ENCODE measurements around the gene IMPG2.

IMPG2 gene

DNA sequence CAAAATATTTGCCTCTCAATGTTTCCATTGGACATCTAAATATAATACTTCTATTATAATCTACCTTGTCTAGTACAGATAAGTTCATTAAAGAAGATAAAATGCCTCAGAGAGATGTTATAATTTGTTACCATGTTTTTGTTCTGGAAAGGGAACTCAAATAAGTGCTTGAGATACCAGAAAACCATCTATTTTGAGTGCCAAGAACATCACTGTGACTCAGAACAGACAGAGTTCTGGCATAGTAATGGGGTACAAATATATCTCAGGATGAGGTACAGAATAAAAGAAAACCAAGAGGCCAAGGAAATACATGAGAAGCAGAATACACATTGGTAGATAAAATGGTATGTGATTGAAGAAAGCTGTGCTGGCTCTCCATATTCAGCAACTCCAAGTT is 58.9 kb downstream of the IMPG2 start (continued):
- TF ChIP-seq ZNF274 (IDR thresholded peaks at IDR 0.05; ENCODE audit: low read length), result no peak
- no peak for TF ChIP-seq ZNF274 (tag by site-specific recombination; IDR thresholded peaks at IDR 0.05; ENCODE audit: borderline replicate concordance)
- no peak for TF ChIP-seq HOXC10 (CRISPR knock-in tag; IDR thresholded peaks at IDR 0.05)
- TF ChIP-seq TCF7L2 (IDR thresholded peaks at IDR 0.05; ENCODE audit: borderline replicate concordance, low read depth, low read length), result no peak
- no peak for TF ChIP-seq ZNF549 (tag by site-specific recombination; IDR thresholded peaks at IDR 0.05)
- TF ChIP-seq ZNF19 (tag by site-specific recombination; IDR thresholded peaks at IDR 0.05; ENCODE audit: low read depth), result no peak
- no peak for TF ChIP-seq ZNF37A (tag by site-specific recombination; IDR thresholded peaks at IDR 0.05)
- TF ChIP-seq ZNF302 (tag by site-specific recombination; IDR thresholded peaks at IDR 0.05; ENCODE audit: low read depth), result no peak
- TF ChIP-seq ZNF433 (tag by site-specific recombination; IDR thresholded peaks at IDR 0.05; ENCODE audit: low read depth), result no peak

DNA sequence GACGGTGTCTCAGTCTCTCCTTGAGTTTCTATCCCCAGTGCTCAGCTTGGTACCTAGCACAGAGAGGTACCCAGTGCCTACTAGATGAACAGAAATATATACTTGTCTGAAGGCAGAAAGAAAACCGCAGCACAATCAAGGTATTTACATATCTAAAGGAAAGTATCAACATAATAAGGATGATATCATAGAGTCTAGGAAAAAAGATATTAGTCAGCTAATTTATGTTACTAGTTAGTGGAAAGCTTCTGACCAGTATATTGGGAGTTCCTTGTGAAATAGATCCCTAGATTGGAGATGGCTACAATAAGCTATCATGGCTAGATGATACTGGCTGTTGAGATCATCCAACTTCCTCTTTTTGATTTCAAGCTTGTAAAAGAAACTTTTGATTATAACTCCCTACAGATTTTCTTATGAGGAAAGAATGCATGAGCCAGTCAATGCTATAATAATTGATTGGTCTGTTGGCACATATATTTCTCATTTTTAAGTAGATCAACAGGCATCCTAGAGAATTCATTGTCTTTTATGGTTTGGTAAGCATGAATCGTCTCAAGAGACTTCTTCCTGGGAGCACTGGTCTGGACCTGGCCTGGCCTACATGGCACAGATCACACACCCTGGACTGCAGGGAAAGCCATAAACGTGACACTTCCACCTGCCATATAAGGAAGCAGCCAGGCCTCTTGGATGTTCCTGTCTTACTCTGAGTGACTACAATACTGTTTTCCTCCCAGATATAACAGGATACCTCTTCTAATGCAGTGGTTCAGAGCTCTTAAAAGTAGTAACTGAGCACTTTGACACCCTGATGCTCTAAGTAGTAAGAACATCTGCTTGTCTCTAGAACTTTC is 60.7 kb downstream of the IMPG2 start:
- TF ChIP-seq ZNF501 (tag by site-specific recombination; IDR thresholded peaks at IDR 0.05), result no peak
- TF ChIP-seq ZNF426 (tag by site-specific recombination; IDR thresholded peaks at IDR 0.05), result no peak
- TF ChIP-seq SCRT1 (tag by site-specific recombination; IDR thresholded peaks at IDR 0.05; ENCODE audit: borderline replicate concordance), result no peak
- TF ChIP-seq ZNF621 (tag by site-specific recombination; IDR thresholded peaks at IDR 0.05), result no peak
- no peak for TF ChIP-seq ZNF76 (tag by site-specific recombination; IDR thresholded peaks at IDR 0.05; ENCODE audit: borderline replicate concordance, low read depth)
- no peak for TF ChIP-seq ZNF292 (tag by site-specific recombination; IDR thresholded peaks at IDR 0.05; ENCODE audit: borderline replicate concordance, low read depth)
- no peak for TF ChIP-seq ZFP41 (tag by site-specific recombination; IDR thresholded peaks at IDR 0.05; ENCODE audit: borderline replicate concordance)
- TF ChIP-seq KLF7 (tag by site-specific recombination; IDR thresholded peaks at IDR 0.05; ENCODE audit: borderline replicate concordance), result no peak
- no peak for TF ChIP-seq IKZF3 (tag by site-specific recombination; IDR thresholded peaks at IDR 0.05)
- no peak for TF ChIP-seq KLF8 (tag by site-specific recombination; IDR thresholded peaks at IDR 0.05)
- TF ChIP-seq GLI2 (tag by site-specific recombination; IDR thresholded peaks at IDR 0.05; ENCODE audit: borderline replicate concordance, low read depth), result no peak
- TF ChIP-seq ZNF843 (tag by site-specific recombination; IDR thresholded peaks at IDR 0.05), result no peak
- no peak for TF ChIP-seq SP3 (tag by site-specific recombination; IDR thresholded peaks at IDR 0.05)
- no peak for TF ChIP-seq YY1 (tag by site-specific recombination; IDR thresholded peaks at IDR 0.05)
- no peak for TF ChIP-seq SP7 (tag by site-specific recombination; IDR thresholded peaks at IDR 0.05)
- no peak for TF ChIP-seq ZNF658 (tag by site-specific recombination; IDR thresholded peaks at IDR 0.05)
- Histone ChIP-seq H3K4me1 (ENCODE audit: control insufficient read depth, insufficient read depth, low read length) (no peaks in the 10 kb centered on the region), H3K9me3 (ENCODE audit: control insufficient read depth, insufficient read depth, low read depth, low read length) (no peaks in the 10 kb centered on the region), H3K27ac (ENCODE audit: extremely low read depth, low read depth, low read length) (no peak overlapping the region), H3K4me3 (ENCODE audit: low read depth, low read length) (no peak overlapping the region), H3K36me3 (ENCODE audit: control insufficient read depth in 2 of 2, insufficient read depth in 1 of 2, low read length in 2 of 2) (no peaks in the 10 kb centered on the region)
- POLR2A ChIA-PET, result no interaction called here
- CTCF ChIA-PET, result no interaction called here

DNA sequence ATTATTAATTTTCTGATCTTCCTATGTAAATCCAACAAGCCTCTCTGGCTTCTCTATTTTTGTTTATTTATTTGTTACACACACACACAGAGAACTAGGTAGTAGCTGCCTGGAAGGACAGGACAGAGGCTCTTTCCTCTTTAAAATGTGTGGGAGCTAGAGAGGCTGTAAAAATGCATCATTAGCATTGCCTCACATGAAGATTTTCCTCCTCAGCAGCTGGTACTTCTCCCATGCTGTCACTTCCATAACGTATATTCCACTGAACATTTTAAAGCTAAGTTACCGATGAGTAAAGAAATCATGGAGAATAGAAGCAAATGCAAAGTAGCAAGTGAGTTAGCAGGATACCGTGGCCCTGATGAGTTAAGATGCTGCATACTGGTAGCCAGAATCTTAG is 63.9 kb downstream of the IMPG2 start:
- Histone ChIP-seq H3K9me3 (ENCODE audit: control insufficient read depth, insufficient read depth, low read depth, low read length) (no peaks in the 10 kb centered on the region), H3K36me3 (ENCODE audit: control insufficient read depth in 2 of 2, insufficient read depth in 1 of 2, low read length in 2 of 2) (no peaks in the 10 kb centered on the region), H3K27ac (ENCODE audit: extremely low read depth, low read depth, low read length) (no peak overlapping the region), H3K4me1 (ENCODE audit: control insufficient read depth, insufficient read depth, low read length) (no peaks in the 10 kb centered on the region), H3K4me3 (ENCODE audit: low read depth, low read length) (no peak overlapping the region)
- CTCF ChIA-PET, result no interaction called here
- POLR2A ChIA-PET, result no interaction called here
- TF ChIP-seq ZNF560 (tag by site-specific recombination; IDR thresholded peaks at IDR 0.05; ENCODE audit: borderline replicate concordance), result no peak
- TF ChIP-seq, protein P1, sequence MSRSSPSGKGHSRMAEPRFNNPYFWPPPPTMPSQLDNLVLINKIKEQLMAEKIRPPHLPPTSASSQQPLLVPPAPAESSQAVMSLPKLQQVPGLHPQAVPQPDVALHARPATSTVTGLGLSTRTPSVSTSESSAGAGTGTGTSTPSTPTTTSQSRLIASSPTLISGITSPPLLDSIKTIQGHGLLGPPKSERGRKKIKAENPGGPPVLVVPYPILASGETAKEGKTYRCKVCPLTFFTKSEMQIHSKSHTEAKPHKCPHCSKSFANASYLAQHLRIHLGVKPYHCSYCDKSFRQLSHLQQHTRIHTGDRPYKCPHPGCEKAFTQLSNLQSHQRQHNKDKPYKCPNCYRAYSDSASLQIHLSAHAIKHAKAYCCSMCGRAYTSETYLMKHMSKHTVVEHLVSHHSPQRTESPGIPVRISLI (tag by site-specific recombination; IDR thresholded peaks at IDR 0.05), result no peak
- no peak for TF ChIP-seq ZNF433 (tag by site-specific recombination; IDR thresholded peaks at IDR 0.05; ENCODE audit: low read depth)
- TF ChIP-seq, protein P2, sequence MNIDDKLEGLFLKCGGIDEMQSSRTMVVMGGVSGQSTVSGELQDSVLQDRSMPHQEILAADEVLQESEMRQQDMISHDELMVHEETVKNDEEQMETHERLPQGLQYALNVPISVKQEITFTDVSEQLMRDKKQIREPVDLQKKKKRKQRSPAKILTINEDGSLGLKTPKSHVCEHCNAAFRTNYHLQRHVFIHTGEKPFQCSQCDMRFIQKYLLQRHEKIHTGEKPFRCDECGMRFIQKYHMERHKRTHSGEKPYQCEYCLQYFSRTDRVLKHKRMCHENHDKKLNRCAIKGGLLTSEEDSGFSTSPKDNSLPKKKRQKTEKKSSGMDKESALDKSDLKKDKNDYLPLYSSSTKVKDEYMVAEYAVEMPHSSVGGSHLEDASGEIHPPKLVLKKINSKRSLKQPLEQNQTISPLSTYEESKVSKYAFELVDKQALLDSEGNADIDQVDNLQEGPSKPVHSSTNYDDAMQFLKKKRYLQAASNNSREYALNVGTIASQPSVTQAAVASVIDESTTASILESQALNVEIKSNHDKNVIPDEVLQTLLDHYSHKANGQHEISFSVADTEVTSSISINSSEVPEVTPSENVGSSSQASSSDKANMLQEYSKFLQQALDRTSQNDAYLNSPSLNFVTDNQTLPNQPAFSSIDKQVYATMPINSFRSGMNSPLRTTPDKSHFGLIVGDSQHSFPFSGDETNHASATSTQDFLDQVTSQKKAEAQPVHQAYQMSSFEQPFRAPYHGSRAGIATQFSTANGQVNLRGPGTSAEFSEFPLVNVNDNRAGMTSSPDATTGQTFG (tag by site-specific recombination; IDR thresholded peaks at IDR 0.05; ENCODE audit: borderline replicate concordance), result no peak
- TF ChIP-seq ZNF791 (tag by site-specific recombination; IDR thresholded peaks at IDR 0.05), result no peak
- no peak for TF ChIP-seq ZNF350 (tag by site-specific recombination; IDR thresholded peaks at IDR 0.05)
- TF ChIP-seq ZNF184 (tag by site-specific recombination; IDR thresholded peaks at IDR 0.05), result no peak

All from HEK293 (cell line).